ENCODE measurements around the gene HACD2. TPM values are rescaled to one million over a fixed set of nuclear protein-coding genes. Genes with fewer than 3 reads are reported as not detected.

HACD2 gene
- total RNA-seq, 4 donors from 2014 or later: 24.9 to 51.6 (median 36.0) TPM

GRCh38 chr3:123499322-123499721 lies 85.5 kb downstream of the HACD2 start:
- H3K27me3 ChIP-seq: no peaks in the 10 kb centered on the region
- no peaks in the 10 kb centered on the region for H3K9me3 ChIP-seq
- H3K36me3 ChIP-seq: peaks cover 0 to 51% (median 0%) of the 10 kb centered on the region in 3 donors
- WGBS, 2 donors: 44 to 55% methylated on average over 3 of the region's 3 CpGs
- no peak overlapping the region for H3K4me3 ChIP-seq
- H3K4me1 ChIP-seq: no peaks in the 10 kb centered on the region
- no peak for TF ChIP-seq EP300 (IDR thresholded peaks at IDR 0.05)
- no peak for TF ChIP-seq POLR2A (IDR thresholded peaks at IDR 0.05)
- no peak for TF ChIP-seq CTCF (IDR thresholded peaks at IDR 0.05)
- no peak for DNase-seq (ENCODE audit: low spot score in 2 of 2)
- no peak overlapping the region for H3K27ac ChIP-seq

- Histone ChIP-seq H3K27ac (no peak overlapping the region), H3K36me3 (peaks cover 0 to 57% (median 0%) of the 10 kb centered on the region in 3 donors), H3K4me1 (no peaks in the 10 kb centered on the region), H3K27me3 (no peaks in the 10 kb centered on the region), H3K9me3 (no peaks in the 10 kb centered on the region), H3K4me3 (no peak overlapping the region)
- DNase-seq (ENCODE audit: low spot score in 2 of 2): no peak
- 98 to 100% methylated on average over 3 of the region's 3 CpGs for WGBS, 2 donors
- TF ChIP-seq POLR2A (IDR thresholded peaks at IDR 0.05): no peak
- TF ChIP-seq EP300 (IDR thresholded peaks at IDR 0.05): no peak
- no peak for TF ChIP-seq CTCF (IDR thresholded peaks at IDR 0.05)
Observed at GRCh38 chr3:123498761-123499160, 86.1 kb downstream of the HACD2 start.

GRCh38 chr3:123493912-123494311 lies 90.9 kb downstream of the HACD2 start:
- no peak for DNase-seq (ENCODE audit: low spot score in 2 of 2)
- Histone ChIP-seq H3K9me3 (no peaks in the 10 kb centered on the region), H3K36me3 (peaks cover 0 to 56% (median 3%) of the 10 kb centered on the region in 3 donors), H3K27me3 (no peaks in the 10 kb centered on the region), H3K4me3 (no peak overlapping the region), H3K27ac (no peak overlapping the region), H3K4me1 (peaks cover 0 to 3% (median 0%) of the 10 kb centered on the region in 4 donors)
- no peak for TF ChIP-seq EP300 (IDR thresholded peaks at IDR 0.05)
- TF ChIP-seq CTCF (IDR thresholded peaks at IDR 0.05): no peak
- no peak for TF ChIP-seq POLR2A (IDR thresholded peaks at IDR 0.05)
- 83 to 85% methylated on average over 4 of the region's 4 CpGs for WGBS, 2 donors

GRCh38 chr3:123491966-123492587 lies 92.8 kb downstream of the HACD2 start:
- WGBS, 2 donors: 62 to 71% methylated on average over 4 of the region's 4 CpGs
- no peak overlapping the region for H3K4me3 ChIP-seq
- no peak for DNase-seq (ENCODE audit: low spot score in 2 of 2)
- H3K36me3 ChIP-seq: peaks cover 0 to 39% (median 3%) of the 10 kb centered on the region in 3 donors
- H3K27me3 ChIP-seq: no peaks in the 10 kb centered on the region
- no peak for TF ChIP-seq EP300 (IDR thresholded peaks at IDR 0.05)
- no peak for TF ChIP-seq POLR2A (IDR thresholded peaks at IDR 0.05)
- TF ChIP-seq CTCF (IDR thresholded peaks at IDR 0.05): no peak
- H3K27ac ChIP-seq: no peak overlapping the region
- no peaks in the 10 kb centered on the region for H3K9me3 ChIP-seq
- peaks cover 0 to 3% (median 0%) of the 10 kb centered on the region in 4 donors for H3K4me1 ChIP-seq

GRCh38 chr3:123489400-123490004 lies 95.4 kb downstream of the HACD2 start:
- H3K4me1 ChIP-seq: peaks cover 0 to 3% (median 0%) of the 10 kb centered on the region in 4 donors
- no peaks in the 10 kb centered on the region for H3K9me3 ChIP-seq
- DNase-seq (ENCODE audit: low spot score in 2 of 2): peak; percentile 71 to 92
- no peak overlapping the region for H3K4me3 ChIP-seq
- 9 to 10% methylated on average over 8 of the region's 8 CpGs for WGBS, 2 donors
- TF ChIP-seq EP300 (IDR thresholded peaks at IDR 0.05): no peak
- TF ChIP-seq CTCF (IDR thresholded peaks at IDR 0.05): peak; percentile 67 to 85 (median 71)
- peaks cover 0 to 20% (median 3%) of the 10 kb centered on the region in 3 donors for H3K36me3 ChIP-seq
- no peaks in the 10 kb centered on the region for H3K27me3 ChIP-seq
- H3K27ac ChIP-seq: no peak overlapping the region

Measured in tibial nerve (tissue), 4 donors.